GM12878 (cell line): Measurements from ENCODE around the gene HSPA12B. TPM values are rescaled to one million over a fixed set of nuclear protein-coding genes. Genes with fewer than 3 reads are reported as not detected.

ENCODE experiments used
- ATAC-seq: fragments of 200-7000 bp; cut with Tn5 transposase; 3 replicates; pipeline ENCODE4 v1.9.1; 2020; ENCODE audit warnings: mild to moderate bottlenecking, moderate library complexity
- BruUV-seq: library from RNA; stranded (reverse); fragments of 400-500 nt; replicated peaks from 2 replicates; lab custom pipeline; 2021; lab: Mats Ljungman, UMichigan
- CTCF ChIA-PET: fragments of 300-600 bp; sonication (Branson Sonifier 250); formaldehyde crosslinking; extraction: SDS; loops from one replicate; lab custom pipeline; 2021; ENCODE audit warnings: inconsistent platforms; lab: Yijun Ruan, JAX
- POLR2A ChIA-PET: fragments of 350-600 bp; formaldehyde crosslinking; extraction: SDS; loops from one replicate; lab custom pipeline; 2021; ENCODE audit warnings: inconsistent platforms; lab: Charles Lee
- RAD21 ChIA-PET: fragments of 300-600 bp; sonication (Branson Sonifier 250); formaldehyde crosslinking; loops from one replicate; lab custom pipeline; 2023; ENCODE audit warnings: antibody characterized with exemption; ENCODE audit not compliant: unreplicated experiment; lab: Charles Lee
- SMC1A ChIA-PET: fragments of 300-600 bp; sonication (Branson Sonifier 250); formaldehyde crosslinking; loops from one replicate; lab custom pipeline; 2023; ENCODE audit not compliant: unreplicated experiment, uncharacterized antibody; lab: Charles Lee
- DNase-seq: peaks from one replicate; pipeline ENCODE4 v3.0.0-alpha.2; 2011; ENCODE audit warnings: low read depth, low spot score
- FAIRE-seq: peaks from 3 replicates; lab custom pipeline; 2011; peaks lifted over from hg19 to GRCh38; lab: Jason Lieb, UNC
- H2AFZ ChIP-seq: 2 replicates; pipeline ENCODE4 v1.6.0; 2011; ENCODE audit warnings: low read depth, low read length, control low read depth; ENCODE audit not compliant: control insufficient read depth
- H3K27ac ChIP-seq: 2 replicates; pipeline ENCODE4 v1.5.1; 2011; ENCODE audit warnings: control low read depth; ENCODE audit not compliant: control insufficient read depth, insufficient read depth
- H3K27me3 ChIP-seq, 2 experiments: replicated peaks in 1 of 2; 2 replicates each; pipeline versions ENCODE4 v1.6.0 to v1.6.1; 2011; ENCODE audit warnings: low read length in 1 of 2; ENCODE audit not compliant: control insufficient read depth in 2 of 2, insufficient read depth in 2 of 2
- H3K36me3 ChIP-seq, 2 experiments: 2 replicates each; pipeline ENCODE4 v1.5.1; 2011; ENCODE audit warnings: low read length in 1 of 2; ENCODE audit not compliant: control insufficient read depth in 2 of 2, insufficient read depth in 2 of 2
- H3K4me1 ChIP-seq: 2 replicates; pipeline ENCODE4 v1.6.1; 2011; ENCODE audit warnings: mild to moderate bottlenecking, low read length, moderate library complexity, mixed read lengths; ENCODE audit not compliant: control insufficient read depth, insufficient read depth
- H3K4me2 ChIP-seq: 2 replicates; pipeline ENCODE4 v1.6.0; 2011; ENCODE audit warnings: control low read depth; ENCODE audit not compliant: control insufficient read depth, insufficient read depth
- H3K4me3 ChIP-seq: fragments of 200-600 bp; sonication (generic); 2 replicates; pipeline ENCODE4 v1.5.1; 2016
- H3K79me2 ChIP-seq: 2 replicates; pipeline ENCODE4 v1.6.0; 2011; ENCODE audit warnings: low read length; ENCODE audit not compliant: control insufficient read depth, insufficient read depth
- H3K9ac ChIP-seq: 2 replicates; pipeline ENCODE4 v1.8.0; 2011; ENCODE audit warnings: low read length, control low read depth, mixed read lengths; ENCODE audit not compliant: control insufficient read depth, insufficient read depth
- H3K9me3 ChIP-seq: replicated peaks from 3 replicates; pipeline ENCODE4 v1.5.1; 2011; ENCODE audit warnings: mild to moderate bottlenecking, low read length; ENCODE audit not compliant: control insufficient read depth, insufficient read depth
- H4K20me1 ChIP-seq: 2 replicates; pipeline ENCODE4 v1.6.0; 2011; ENCODE audit not compliant: control insufficient read depth, insufficient read depth
- ATF3 ChIP-seq: IDR thresholded peaks from 2 replicates; pipeline ENCODE4 v1.6.1; 2011; ENCODE audit warnings: low read depth, mild to moderate bottlenecking, low read length, moderate library complexity, borderline replicate concordance; ENCODE audit errors: extremely low read depth
- BHLHE40 ChIP-seq, 2 experiments: fragments of 450-650 bp in 1 of 2; IDR thresholded peaks; 2 replicates each; pipeline ENCODE4 v1.6.1; 2011 to 2017; ENCODE audit warnings: low read depth in 2 of 2, borderline replicate concordance in 1 of 2, improper control_type of control experiment in 1 of 2, low read length in 1 of 2, mild to moderate bottlenecking in 1 of 2
- BMI1 ChIP-seq: fragments of 450-650 bp; IDR thresholded peaks from 2 replicates; pipeline ENCODE4 v1.6.1; 2016; ENCODE audit warnings: mild to moderate bottlenecking, moderate library complexity, borderline replicate concordance
- CBX3 ChIP-seq: fragments of 200-600 bp; sonication (generic); IDR thresholded peaks from 2 replicates; pipeline ENCODE4 v1.6.1; 2016; ENCODE audit warnings: low read depth, borderline replicate concordance
- EED ChIP-seq: sonication (generic); IDR thresholded peaks from 2 replicates; pipeline ENCODE4 v1.6.1; 2016; ENCODE audit warnings: antibody characterized with exemption, low read depth
- NRF1 ChIP-seq: conservative IDR thresholded peaks from 2 replicates; pipeline ENCODE4 v1.6.1; 2011; ENCODE audit warnings: mild to moderate bottlenecking, low read depth, low read length, improper control_type of control experiment
- ZNF384 ChIP-seq: IDR thresholded peaks from 2 replicates; pipeline ENCODE4 v1.6.1; 2012; ENCODE audit warnings: low read depth, mild to moderate bottlenecking, low read length, improper control_type of control experiment, borderline replicate concordance
- WGBS: methylation state at CpG from one replicate; pipeline ENCODE4 v1.1.6; 2016; ENCODE audit warnings: low lambda C conversion rate; ENCODE audit not compliant: insufficient replicate concordance, insufficient coverage; ENCODE audit errors: missing lambda C conversion rate; 5-methylcytosine and 5-hydroxymethylcytosine counted together
- in situ Hi-C: fragments of 300-500 bp; cut with MboI; formaldehyde crosslinking; loops from 9 replicates; pipeline ENCODE4 v1.14.3; 2018; ENCODE audit warnings: mixed read lengths
- intact Hi-C: fragments of 100-400 bp; cut with micrococcal nuclease; formaldehyde crosslinking; loops from one replicate; pipeline ENCODE4 v1.14.2; 2022; ENCODE audit not compliant: unreplicated experiment
- polyA plus RNA-seq, 11 experiments: library from polyadenylated mRNA; depleted of rRNA in 4 of 11; unstranded in 6 of 11; stranded (reverse) in 5 of 11; fragments of >200 nt; fragmentation: Nextera tagmentation in 4 of 11; fragmentation: Illumina TruSeq in 1 of 11; extraction: Ambion mirVana in 4 of 11; extraction: Trizol in 1 of 11; gene quantifications; 1 replicate in 1 of 11; 2 replicates in 10 of 11; pipeline versions ENCODE4 v1.2.1 to v1.2.3, GENCODE V29; 2011 to 2016; ENCODE audit warnings: inconsistent platforms in 2 of 11, missing spikeins in 2 of 11, low read depth in 1 of 11
- total RNA-seq, 4 experiments: library from RNA; depleted of rRNA in 3 of 4; stranded (reverse); fragments of >200 nt in 3 of 4; fragmentation: Illumina TruSeq in 1 of 4; extraction: Trizol in 1 of 4; gene quantifications; 2 replicates each; pipeline versions ENCODE4 v1.2.1 to v1.2.3, GENCODE V29; 2013 to 2021

HSPA12B gene
- total and polyA plus RNA-seq, 10 of the 15 experiments (the other 5 are each of a cell fraction or from before 2014, with no cell fraction given) = 0.08 TPM; not detected in 9

DNA sequence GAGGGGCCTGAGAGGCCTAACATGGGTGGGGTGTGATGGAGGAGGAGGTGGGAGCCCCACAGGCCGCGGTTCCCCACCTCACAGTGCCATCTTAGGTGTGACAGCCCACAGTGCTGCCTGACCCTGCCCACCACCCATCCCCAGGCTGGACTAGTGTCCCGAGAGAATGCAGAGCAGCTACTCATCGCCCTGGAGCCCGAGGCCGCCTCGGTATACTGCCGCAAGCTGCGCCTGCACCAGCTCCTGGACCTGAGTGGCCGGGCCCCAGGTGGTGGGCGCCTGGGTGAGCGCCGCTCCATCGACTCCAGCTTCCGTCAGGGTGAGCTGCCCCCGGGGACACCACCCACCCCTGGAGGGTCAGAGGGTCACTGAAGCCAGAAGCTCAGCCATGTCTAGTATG is 15.6 kb downstream of the HSPA12B start:
- Histone ChIP-seq H3K27ac (no peak overlapping the region), H3K27me3 (no peaks in the 10 kb centered on the region), H3K4me3 (no peak overlapping the region), H3K4me2 (no peak overlapping the region), H3K9ac (no peak overlapping the region), H3K9me3 (no peaks in the 10 kb centered on the region), H2AFZ (no peak overlapping the region), H3K79me2 (no peaks in the 10 kb centered on the region), H4K20me1 (no peaks in the 10 kb centered on the region), H3K36me3 (no peaks in the 10 kb centered on the region), H3K4me1 (no peaks in the 10 kb centered on the region)
- RAD21 ChIA-PET = no interaction called here
- ATAC-seq = no peak
- in situ Hi-C loops (no loop called here), intact Hi-C loops (loop anchor here (2.0 kb wide), 2 partner anchors 31 to 73 kb away; partner anchors contain the start of gene AP5S1)
- no peak for FAIRE-seq
- DNase-seq = no peak
- CTCF ChIA-PET = interaction anchor here (1.2 to 1.5 kb wide), 3 partner anchors 9 to 71 kb away, joined by 3 to 7 read pairs (median 4); partner anchors contain the start of gene ADISSP
- WGBS = 65% methylated on average over 15 of the region's 16 CpGs
- TF ChIP-seq EED (no peak), CBX3 (no peak), NRF1 (no peak), ZNF384 (no peak), BMI1 (no peak), BHLHE40 (IDR thresholded peaks at IDR 0.05; ENCODE audit: borderline replicate concordance in 1 of 2, low read depth in 2 of 2, low read length in 1 of 2) (no peak), ATF3 (no peak)
- SMC1A ChIA-PET = interaction anchor here (1.0 to 1.5 kb wide), 2 partner anchors 9 to 20 kb away, joined by 3 to 6 read pairs; partner anchors contain the start of gene ADISSP
- BruUV-seq = no TSS peak
- POLR2A ChIA-PET = no interaction called here
